Endothelial cell (in vitro differentiated cells): Measurements from ENCODE around the gene CDC42BPA. TPM values are rescaled to one million over a fixed set of nuclear protein-coding genes. Genes with fewer than 3 reads are reported as not detected.

Experiments used
- DNase-seq: peaks from one replicate; pipeline ENCODE4 v3.0.0; 2021; ENCODE audit warnings: low spot score
- H3K27ac Mint-ChIP-seq: one replicate; pipeline ENCODE4 v1.8.0; 2021; ENCODE audit warnings: mixed read lengths, inconsistent platforms; ENCODE audit not compliant: unreplicated experiment
- H3K27me3 Mint-ChIP-seq: one replicate; pipeline ENCODE4 v1.8.0; 2021; ENCODE audit warnings: mild to moderate bottlenecking, moderate library complexity, mixed read lengths, inconsistent platforms; ENCODE audit not compliant: unreplicated experiment
- H3K36me3 Mint-ChIP-seq: one replicate; pipeline ENCODE4 v1.8.0; 2021; ENCODE audit warnings: mild to moderate bottlenecking, low read depth, mixed read lengths, inconsistent platforms; ENCODE audit not compliant: unreplicated experiment
- H3K4me1 Mint-ChIP-seq: one replicate; pipeline ENCODE4 v1.8.0; 2021; ENCODE audit warnings: mild to moderate bottlenecking, mixed read lengths, inconsistent platforms; ENCODE audit not compliant: unreplicated experiment
- H3K4me3 Mint-ChIP-seq: one replicate; pipeline ENCODE4 v1.8.0; 2021; ENCODE audit warnings: mild to moderate bottlenecking, mixed read lengths, inconsistent platforms; ENCODE audit not compliant: unreplicated experiment
- H3K9me3 Mint-ChIP-seq: one replicate; pipeline ENCODE4 v1.8.0; 2021; ENCODE audit warnings: mixed read lengths, inconsistent platforms; ENCODE audit not compliant: unreplicated experiment
- CTCF ChIP-seq: fragments of 200-600 bp; sonication (generic); IDR thresholded peaks from one replicate; pipeline ENCODE4 v1.5.0; 2021; ENCODE audit warnings: antibody characterized with exemption; ENCODE audit not compliant: unreplicated experiment
- total RNA-seq: library from RNA; stranded (reverse); fragmentation: NEBNext Ultra II Directional; extraction: Animal tissue kit (Norgen Biotek cat#: 25700); gene quantifications from one replicate; pipeline ENCODE4 v1.2.1, GENCODE V29; 2021; ENCODE audit not compliant: unreplicated experiment

Gene CDC42BPA
- total RNA-seq, 1 donor from 2014 or later, result 41.4 TPM

GRCh38 chr1:226980122-226980560 lies 338.2 kb downstream of the CDC42BPA start:
- H3K4me3 Mint-ChIP-seq, result no peak overlapping the region
- no peaks in the 10 kb centered on the region for H3K9me3 Mint-ChIP-seq
- peaks cover 3% of the 10 kb centered on the region for H3K36me3 Mint-ChIP-seq
- peaks cover 4% of the 10 kb centered on the region for H3K27me3 Mint-ChIP-seq
- no peak for DNase-seq
- no peak overlapping the region for H3K27ac Mint-ChIP-seq
- no peaks in the 10 kb centered on the region for H3K4me1 Mint-ChIP-seq
- TF ChIP-seq CTCF, result no peak

DNA sequence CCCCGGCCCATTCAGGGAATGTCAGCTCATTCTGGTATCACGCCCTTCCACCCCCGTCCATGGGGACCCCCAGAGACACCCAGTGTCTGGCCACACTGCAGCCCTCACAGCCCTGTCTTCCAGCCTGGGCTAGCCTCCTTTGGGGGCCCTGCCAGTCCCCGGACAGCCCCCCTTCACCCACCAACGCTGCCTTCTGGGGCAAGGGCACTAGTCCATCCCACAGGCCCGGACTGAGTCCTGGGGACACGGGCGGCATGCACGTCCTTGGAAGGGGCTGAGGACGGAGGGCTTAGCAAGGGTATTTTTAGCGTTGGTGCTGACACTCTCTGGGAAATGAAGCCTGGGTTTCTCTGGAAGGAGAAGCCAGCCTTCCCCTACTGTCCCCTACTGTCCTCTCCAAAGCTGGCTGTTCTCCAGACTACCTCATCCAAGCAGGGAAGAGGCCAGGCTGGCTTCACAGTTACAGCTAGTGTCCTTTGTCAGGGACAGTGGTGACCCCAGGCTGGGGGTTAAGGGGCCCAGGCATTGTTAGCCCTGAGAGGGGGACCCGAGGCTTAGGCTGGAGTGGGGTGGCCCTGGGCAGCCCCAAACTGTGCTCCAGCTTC lies 338.7 kb downstream of the CDC42BPA start:
- Mint-ChIP-seq H3K27ac (no peak overlapping the region), H3K4me3 (no peak overlapping the region), H3K4me1 (no peaks in the 10 kb centered on the region), H3K36me3 (peaks cover 3% of the 10 kb centered on the region), H3K9me3 (no peaks in the 10 kb centered on the region), H3K27me3 (peaks cover 4% of the 10 kb centered on the region)
- no peak for TF ChIP-seq CTCF
- no peak for DNase-seq

DNA sequence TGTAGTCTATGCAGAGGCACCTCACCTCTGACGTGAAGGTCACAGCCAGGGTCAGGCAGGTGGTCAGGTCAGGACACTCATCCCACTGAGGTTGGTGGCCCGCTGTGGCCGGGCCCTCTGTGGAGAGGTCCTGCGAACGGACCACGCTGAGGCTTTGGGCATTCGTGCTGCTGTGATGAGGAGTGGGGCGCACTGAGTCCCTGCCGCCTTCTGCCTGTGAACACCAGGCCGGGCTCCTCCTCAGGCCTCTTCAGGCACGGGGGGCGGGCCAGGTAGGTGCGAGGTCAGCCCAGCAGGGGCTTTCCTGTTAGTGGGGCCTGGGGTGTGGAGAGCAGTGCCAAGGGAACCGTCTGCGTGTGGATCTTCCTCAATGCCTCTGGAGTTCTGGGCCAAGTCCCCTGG lies 339.2 kb downstream of the CDC42BPA start:
- DNase-seq, result no peak
- peaks cover 3% of the 10 kb centered on the region for H3K36me3 Mint-ChIP-seq
- no peak overlapping the region for H3K4me3 Mint-ChIP-seq
- no peaks in the 10 kb centered on the region for H3K4me1 Mint-ChIP-seq
- H3K9me3 Mint-ChIP-seq, result no peaks in the 10 kb centered on the region
- H3K27ac Mint-ChIP-seq, result no peak overlapping the region
- no peak for TF ChIP-seq CTCF
- peaks cover 4% of the 10 kb centered on the region for H3K27me3 Mint-ChIP-seq

- no peaks in the 10 kb centered on the region for H3K4me1 Mint-ChIP-seq
- no peak for DNase-seq
- peaks cover 3% of the 10 kb centered on the region for H3K36me3 Mint-ChIP-seq
- no peak overlapping the region for H3K4me3 Mint-ChIP-seq
- peaks cover 4% of the 10 kb centered on the region for H3K27me3 Mint-ChIP-seq
- H3K27ac Mint-ChIP-seq, result no peak overlapping the region
- H3K9me3 Mint-ChIP-seq, result no peaks in the 10 kb centered on the region
- TF ChIP-seq CTCF, result no peak
Measured at GRCh38 chr1:226978432-226979114, 339.7 kb downstream of the CDC42BPA start.
